NB4 (cell line): ENCODE measurements around the gene CCDC200.
"Not testable (repeated sequence)": the region's sequence is repeated elsewhere in the genome, so short reads cannot be mapped to it uniquely, and the experiment has no call there.

Source experiments
- DNase-seq: peaks from one replicate; pipeline ENCODE4 v3.0.0; 2010; ENCODE audit warnings: low read depth
- H3K4me3 ChIP-seq: one replicate; pipeline ENCODE4 v1.5.1; 2011; ENCODE audit warnings: mild to moderate bottlenecking, low read depth, low read length, moderate library complexity
- CTCF ChIP-seq: IDR thresholded peaks from one replicate; pipeline ENCODE4 v1.5.1; 2012; ENCODE audit warnings: low read depth, low read length
- MAX ChIP-seq: IDR thresholded peaks from 2 replicates; pipeline ENCODE4 v1.6.1; 2011; ENCODE audit warnings: low read depth, low read length
- MYC ChIP-seq: IDR thresholded peaks from 2 replicates; pipeline ENCODE4 v1.6.1; 2011; ENCODE audit warnings: low read depth, low read length
- POLR2A ChIP-seq: IDR thresholded peaks from 2 replicates; pipeline ENCODE4 v1.6.1; 2011; ENCODE audit warnings: mild to moderate bottlenecking; ENCODE audit not compliant: insufficient read length; ENCODE audit errors: extremely low read depth

The CCDC200 gene

GRCh38 chr17:43228020-43228782 is at the start of gene CCDC200:
Gene CCDC200, minus strand, starts transcription at chr17:43228623. Its CDS starts 69 bp downstream, at chr17:43228554.
- not testable (repeated sequence) for H3K4me3 ChIP-seq, DNase-seq

- not testable (repeated sequence) for DNase-seq, H3K4me3 ChIP-seq
These were observed 44.5 kb upstream of the CCDC200 start for GRCh38 chr17:43272914-43273313.

GRCh38 chr17:43272483-43272882 is 44.1 kb upstream of the CCDC200 start:
- not testable (repeated sequence) for DNase-seq, H3K4me3 ChIP-seq

- not testable (repeated sequence) for H3K4me3 ChIP-seq
These were observed 42.4 kb upstream of the CCDC200 start for GRCh38 chr17:43270552-43271504.

GRCh38 chr17:43246456-43246855 is 18.0 kb upstream of the CCDC200 start:
- not testable (repeated sequence) for DNase-seq, H3K4me3 ChIP-seq

More at GRCh38 chr17:43270552-43271504, 42.4 kb upstream of the CCDC200 start:
- DNase-seq, result not testable (repeated sequence)

GRCh38 chr17:43240596-43241352 is 12.4 kb upstream of the CCDC200 start:
- DNase-seq, H3K4me3 ChIP-seq: not testable (repeated sequence)

- not testable (repeated sequence) for DNase-seq, H3K4me3 ChIP-seq
These were observed 11.2 kb upstream of the CCDC200 start for GRCh38 chr17:43239597-43239996.

GRCh38 chr17:43233877-43234276 is 5.5 kb upstream of the CCDC200 start, which contains the start of gene RNU2-1:
Gene RNU2-1, minus strand, starts transcription at chr17:43233977.
- DNase-seq, H3K4me3 ChIP-seq: not testable (repeated sequence)

- H3K4me3 ChIP-seq, DNase-seq: not testable (repeated sequence)
These were observed 4.8 kb upstream of the CCDC200 start for GRCh38 chr17:43233263-43233662.

GRCh38 chr17:43232021-43232699 is 3.7 kb upstream of the CCDC200 start:
- H3K4me3 ChIP-seq, result peak overlapping the region; percentile 18
- peak; percentile 21 for DNase-seq

- DNase-seq, result not testable (repeated sequence)
- peak overlapping the region; percentile 53 for H3K4me3 ChIP-seq
These were observed 3.0 kb upstream of the CCDC200 start for GRCh38 chr17:43231205-43232020.

- H3K4me3 ChIP-seq, result no peak overlapping the region
- TF ChIP-seq POLR2A (no peak), MYC (no peak), CTCF (no peak), MAX (no peak)
- DNase-seq, result no peak
These were observed 2.0 kb downstream of the CCDC200 start for GRCh38 chr17:43226393-43226792.
